Activated CD4-positive, alpha-beta T cell treated with anti-CD3 and anti-CD28 coated beads, Interleukin-2, Interleukin-4, amounts not matched to agents 100 ng/mL and 50 ng/mL, durations not matched to agents 16 hours and 8 hours (primary cell): ENCODE results near the gene MAP4K2.

Experiments used
- DNase-seq: peaks from one replicate; pipeline ENCODE4 v3.0.0-alpha.2; 2020; ENCODE audit warnings: low spot score

The MAP4K2 gene

GRCh38 chr11:64813826-64814225 lies 10.8 kb upstream of the MAP4K2 start:
- no peak for DNase-seq

GRCh38 chr11:64810891-64811272 lies 7.9 kb upstream of the MAP4K2 start:
- peak; percentile 12 for DNase-seq

- peak; percentile 89 for DNase-seq
Measured at GRCh38 chr11:64810271-64810890, 7.4 kb upstream of the MAP4K2 start, which contains the start of gene MEN1. TSS of gene MEN1 (minus strand) at chr11:64810551. CDS start at chr11:64810109, 442 bp downstream.

GRCh38 chr11:64809781-64810241 lies 6.8 kb upstream of the MAP4K2 start:
- DNase-seq, result peak; percentile 9

- no peak for DNase-seq
Measured at GRCh38 chr11:64805481-64805880, 2.5 kb upstream of the MAP4K2 start.

GRCh38 chr11:64804346-64805210 lies 1.6 kb upstream of the MAP4K2 start:
- no peak for DNase-seq

GRCh38 chr11:64803846-64804345 lies 882 bp upstream of the MAP4K2 start:
- DNase-seq, result no peak

GRCh38 chr11:64802370-64803157 lies 450 bp downstream of the MAP4K2 start:
- DNase-seq, result peak; percentile 45

- DNase-seq, result no peak
Measured at GRCh38 chr11:64801561-64802369, 1.2 kb downstream of the MAP4K2 start.

GRCh38 chr11:64801158-64801464 lies 1.9 kb downstream of the MAP4K2 start:
- no peak for DNase-seq

GRCh38 chr11:64800303-64801157 lies 2.5 kb downstream of the MAP4K2 start:
- no peak for DNase-seq

- DNase-seq, result no peak
Measured at GRCh38 chr11:64799623-64800302, 3.3 kb downstream of the MAP4K2 start.

GRCh38 chr11:64799256-64799622 lies 3.8 kb downstream of the MAP4K2 start:
- no peak for DNase-seq

GRCh38 chr11:64796757-64797541 lies 6.1 kb downstream of the MAP4K2 start:
- DNase-seq, result no peak

- DNase-seq, result no peak
Measured at GRCh38 chr11:64796047-64796756, 6.8 kb downstream of the MAP4K2 start.

GRCh38 chr11:64794526-64794925 lies 8.5 kb downstream of the MAP4K2 start:
- DNase-seq, result no peak

GRCh38 chr11:64793271-64794160 lies 9.5 kb downstream of the MAP4K2 start:
- no peak for DNase-seq

GRCh38 chr11:64792482-64792881 lies 10.5 kb downstream of the MAP4K2 start:
- DNase-seq, result no peak
